PC-9 (cell line): ENCODE measurements around the gene ATP1B1. TPM values are rescaled to one million over a fixed set of nuclear protein-coding genes. Genes with fewer than 3 reads are reported as not detected.

Experiments
- BruUV-seq: library from RNA; stranded (reverse); fragments of 400-500 nt; replicated peaks from 2 replicates; lab custom pipeline; 2021; lab: Mats Ljungman, UMichigan
- CTCF ChIA-PET: fragments of 300-600 bp; sonication (Branson Sonifier 250); formaldehyde crosslinking; loops from one replicate; lab custom pipeline; 2022; ENCODE audit warnings: antibody characterized with exemption; lab: Charles Lee
- POLR2A ChIA-PET: fragments of 300-600 bp; sonication (Branson Sonifier 250); formaldehyde crosslinking; loops from one replicate; lab custom pipeline; 2022; ENCODE audit warnings: antibody characterized with exemption; ENCODE audit not compliant: unreplicated experiment; lab: Charles Lee
- DNase-seq, 2 experiments: peaks; one replicate each; pipeline versions ENCODE4 v3.0.0 to v3.0.0-alpha.2; 2015 to 2022; ENCODE audit warnings: mixed read lengths in 1 of 2
- H2AFZ ChIP-seq: fragments of 200-600 bp; sonication (generic); 2 replicates; pipeline ENCODE4 v1.8.1; 2017; ENCODE audit warnings: antibody characterized with exemption
- H3F3A ChIP-seq: fragments of 200-600 bp; sonication (generic); 2 replicates; pipeline ENCODE4 v1.8.1; 2017; ENCODE audit warnings: antibody characterized with exemption, mild to moderate bottlenecking, low read depth; ENCODE audit not compliant: insufficient read depth
- H3K27ac ChIP-seq: fragments of 200-600 bp; sonication (generic); 2 replicates; pipeline ENCODE4 v1.6.1; 2016; ENCODE audit warnings: mixed run types
- H3K27me3 ChIP-seq: fragments of 200-600 bp; sonication (generic); 2 replicates; pipeline ENCODE4 v1.6.1; 2016; ENCODE audit warnings: low read depth, mixed run types; ENCODE audit not compliant: insufficient read depth
- H3K36me3 ChIP-seq: fragments of 200-600 bp; sonication (generic); 2 replicates; pipeline ENCODE4 v1.6.1; 2016; ENCODE audit warnings: low read depth, mixed run types
- H3K4me1 ChIP-seq: fragments of 200-600 bp; sonication (generic); replicated peaks from 2 replicates; pipeline ENCODE4 v1.6.1; 2016; ENCODE audit warnings: mixed run types; ENCODE audit not compliant: insufficient read depth
- H3K4me2 ChIP-seq: fragments of 200-600 bp; sonication (generic); 2 replicates; pipeline ENCODE4 v1.6.1; 2017; ENCODE audit warnings: mixed run types
- H3K4me3 ChIP-seq: fragments of 200-600 bp; sonication (generic); 2 replicates; pipeline ENCODE4 v1.6.1; 2016; ENCODE audit warnings: mixed run types
- H3K79me2 ChIP-seq: fragments of 200-600 bp; sonication (generic); 2 replicates; pipeline ENCODE4 v1.6.1; 2017; ENCODE audit warnings: low read depth, mixed run types
- H3K9me2 ChIP-seq: fragments of 200-600 bp; sonication (generic); 2 replicates; pipeline ENCODE4 v1.8.1; 2017; ENCODE audit warnings: mild to moderate bottlenecking; ENCODE audit not compliant: insufficient read depth
- H3K9me3 ChIP-seq: fragments of 200-600 bp; sonication (generic); 2 replicates; pipeline ENCODE4 v1.8.1; 2016; ENCODE audit warnings: low read depth; ENCODE audit not compliant: insufficient read depth
- H4K20me1 ChIP-seq: fragments of 200-600 bp; sonication (generic); 2 replicates; pipeline ENCODE4 v1.8.1; 2017; ENCODE audit not compliant: insufficient read depth
- CTCF ChIP-seq: fragments of 200-600 bp; sonication (generic); conservative IDR thresholded peaks from 2 replicates; pipeline ENCODE4 v1.6.1; 2017; ENCODE audit warnings: mixed run types, antibody characterized with exemption, mild to moderate bottlenecking, moderate library complexity
- EZH2 ChIP-seq: fragments of 200-600 bp; sonication (generic); IDR thresholded peaks from 2 replicates; pipeline ENCODE4 v1.8.0; 2017; ENCODE audit warnings: antibody characterized with exemption, low read depth
- intact Hi-C: fragments of 100-400 bp; cut with micrococcal nuclease; formaldehyde crosslinking; loops from one replicate; pipeline ENCODE4 v1.10.0; 2022; ENCODE audit not compliant: unreplicated experiment
- total RNA-seq: library from RNA; stranded (reverse); gene quantifications from 2 replicates; pipeline ENCODE4 v1.2.3, GENCODE V29; 2021

Gene ATP1B1
- total RNA-seq, 1 experiment from 2014 or later: 110 TPM

DNA sequence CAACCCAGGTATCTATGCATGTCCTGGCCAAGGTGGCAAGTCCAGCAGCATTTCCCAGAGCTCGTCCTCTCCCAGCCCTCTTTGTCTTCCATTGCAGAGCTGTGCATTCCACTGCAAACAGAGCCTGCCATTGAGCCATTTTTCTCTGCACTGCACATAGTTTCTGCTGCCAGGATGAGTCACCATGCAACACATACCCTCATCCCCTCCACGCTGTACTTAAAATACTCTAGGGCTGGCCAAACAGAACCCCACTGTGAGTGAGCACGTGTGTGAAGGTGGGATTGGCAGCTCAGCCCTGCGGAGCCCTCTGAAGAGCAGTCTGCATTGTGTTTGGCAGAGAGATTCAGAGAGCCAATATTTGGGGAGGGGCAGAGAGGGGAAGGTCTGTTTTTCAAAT, 3.9 kb upstream of the ATP1B1 start:
- Histone ChIP-seq H3K4me1 (peaks cover 25% of the 10 kb centered on the region), H3K36me3 (no peaks in the 10 kb centered on the region), H3K4me2 (peak overlapping the region; percentile 9), H3K4me3 (no peak overlapping the region), H2AFZ (no peak overlapping the region), H3K9me3 (no peaks in the 10 kb centered on the region), H3K79me2 (peaks cover 11% of the 10 kb centered on the region), H3F3A (no peaks in the 10 kb centered on the region), H4K20me1 (no peaks in the 10 kb centered on the region), H3K27me3 (no peaks in the 10 kb centered on the region), H3K9me2 (no peaks in the 10 kb centered on the region), H3K27ac (no peak overlapping the region)
- DNase-seq: peak; percentile 60 to 71
- intact Hi-C loops: loop anchor here (10.0 kb wide), 1 partner anchor 128 kb away; no protein-coding TSS in a partner anchor
- ChIA-PET POLR2A (interaction anchor here (0.6 to 0.8 kb wide), 3 partner anchors 42 to 800 kb away, joined by 3 to 9 read pairs (median 5); no protein-coding TSS in a partner anchor), CTCF (interaction anchor here (1.4 kb wide), 1 partner anchor 499 kb away, joined by 4 read pairs; no protein-coding TSS in a partner anchor)
- TF ChIP-seq CTCF (no peak), EZH2 (no peak)
- BruUV-seq: no TSS peak

GRCh38 chr1:169103002-169103401, 3.5 kb upstream of the ATP1B1 start:
- Histone ChIP-seq H3K36me3 (no peaks in the 10 kb centered on the region), H3K4me3 (no peak overlapping the region), H3K79me2 (peaks cover 15% of the 10 kb centered on the region), H3K27me3 (no peaks in the 10 kb centered on the region), H3K4me2 (peak overlapping the region; percentile 9; the same call in 1 of the 2 replicates), H2AFZ (no peak overlapping the region), H3K9me3 (no peaks in the 10 kb centered on the region), H3K4me1 (peaks cover 25% of the 10 kb centered on the region), H3F3A (peaks cover under 1% of the 10 kb centered on the region; the same call in 1 of the 2 replicates), H3K9me2 (no peaks in the 10 kb centered on the region), H3K27ac (no peak overlapping the region), H4K20me1 (no peaks in the 10 kb centered on the region)
- DNase-seq: no peak
- CTCF ChIA-PET: interaction anchor here (1.4 kb wide), 1 partner anchor 500 kb away, joined by 4 read pairs; no protein-coding TSS in a partner anchor
- POLR2A ChIA-PET: interaction anchor here (0.8 kb wide), 1 partner anchor 42 kb away, joined by 9 read pairs; no protein-coding TSS in a partner anchor
- intact Hi-C loops: loop anchor here (10.0 kb wide), 1 partner anchor 128 kb away; no protein-coding TSS in a partner anchor
- no TSS peak for BruUV-seq
- TF ChIP-seq EZH2: no peak
- TF ChIP-seq CTCF: no peak

- Histone ChIP-seq H4K20me1 (no peaks in the 10 kb centered on the region), H2AFZ (no peak overlapping the region), H3K79me2 (peaks cover 20% of the 10 kb centered on the region), H3K4me3 (no peak overlapping the region), H3K27me3 (no peaks in the 10 kb centered on the region), H3K4me1 (peaks cover 25% of the 10 kb centered on the region), H3K9me3 (no peaks in the 10 kb centered on the region), H3F3A (peaks cover 6% of the 10 kb centered on the region; the same call in 1 of the 2 replicates), H3K4me2 (no peak overlapping the region), H3K27ac (no peak overlapping the region), H3K36me3 (no peaks in the 10 kb centered on the region), H3K9me2 (no peaks in the 10 kb centered on the region)
- ChIA-PET POLR2A (no interaction called here), CTCF (no interaction called here)
- intact Hi-C loops: loop anchor here (10.0 kb wide), 1 partner anchor 129 kb away; no protein-coding TSS in a partner anchor
- no peak for DNase-seq
- TF ChIP-seq CTCF (no peak), EZH2 (no peak)
- no TSS peak for BruUV-seq
Measured at GRCh38 chr1:169103480-169103893, 3.0 kb upstream of the ATP1B1 start.
